ENCODE measurements around the gene UBE2R2.

Gene UBE2R2

GRCh38 chr9:33893861-33894260, 76.9 kb downstream of the UBE2R2 start:
- H3K4me3 ChIP-seq (ENCODE audit: low read depth, low read length) = no peak overlapping the region
- no peak for DNase-seq (ENCODE audit: low read depth)
- TF ChIP-seq CTCF (IDR thresholded peaks at IDR 0.05; ENCODE audit: low read depth, low read length, missing control alignments) = no peak

- H3K4me3 ChIP-seq (ENCODE audit: low read depth, low read length) = no peak overlapping the region
- TF ChIP-seq CTCF (IDR thresholded peaks at IDR 0.05; ENCODE audit: low read depth, low read length, missing control alignments) = no peak
- DNase-seq (ENCODE audit: low read depth) = no peak
These were observed 77.4 kb downstream of the UBE2R2 start for GRCh38 chr9:33894316-33894715.

GRCh38 chr9:33903157-33903780, 86.3 kb downstream of the UBE2R2 start:
- TF ChIP-seq CTCF (IDR thresholded peaks at IDR 0.05; ENCODE audit: low read depth, low read length, missing control alignments) = no peak
- no peak for DNase-seq (ENCODE audit: low read depth)
- no peak overlapping the region for H3K4me3 ChIP-seq (ENCODE audit: low read depth, low read length)

- DNase-seq (ENCODE audit: low read depth) = no peak
- H3K4me3 ChIP-seq (ENCODE audit: low read depth, low read length) = no peak overlapping the region
- TF ChIP-seq CTCF (IDR thresholded peaks at IDR 0.05; ENCODE audit: low read depth, low read length, missing control alignments) = no peak
These were observed 88.2 kb downstream of the UBE2R2 start for GRCh38 chr9:33905137-33905536.

- no peak overlapping the region for H3K4me3 ChIP-seq (ENCODE audit: low read depth, low read length)
- no peak for TF ChIP-seq CTCF (IDR thresholded peaks at IDR 0.05; ENCODE audit: low read depth, low read length, missing control alignments)
- no peak for DNase-seq (ENCODE audit: low read depth)
These were observed 89.8 kb downstream of the UBE2R2 start for GRCh38 chr9:33906769-33907168.

GRCh38 chr9:33907347-33907746, 90.4 kb downstream of the UBE2R2 start:
- no peak overlapping the region for H3K4me3 ChIP-seq (ENCODE audit: low read depth, low read length)
- DNase-seq (ENCODE audit: low read depth) = no peak
- TF ChIP-seq CTCF (IDR thresholded peaks at IDR 0.05; ENCODE audit: low read depth, low read length, missing control alignments) = no peak

- no peak overlapping the region for H3K4me3 ChIP-seq (ENCODE audit: low read depth, low read length)
- DNase-seq (ENCODE audit: low read depth) = no peak
- TF ChIP-seq CTCF (IDR thresholded peaks at IDR 0.05; ENCODE audit: low read depth, low read length, missing control alignments) = no peak
These were observed 91.2 kb downstream of the UBE2R2 start for GRCh38 chr9:33908114-33908513.

Data from GM12864 (cell line).